ENCODE data around the gene ISLR2. TPM values are rescaled to one million over a fixed set of nuclear protein-coding genes. Genes with fewer than 3 reads are reported as not detected.
"Not testable (repeated sequence)": the region's sequence is repeated elsewhere in the genome, so short reads cannot be mapped to it uniquely, and the experiment has no call there.

The ISLR2 gene
- 1 to 10 TPM in 2 of 4 donors, under 1 TPM in 1, not detected in 1; 0.44 to 3.6 (median 1.1) TPM for total RNA-seq

GRCh38 chr15:74130155-74130848 is at the start of gene ISLR2:
Gene ISLR2, plus strand, starts transcription at chr15:74130586. Its CDS starts 2,169 bp downstream, at chr15:74132755.
- no peak for TF ChIP-seq CTCF (IDR thresholded peaks at IDR 0.05; ENCODE audit: low read depth)

GRCh38 chr15:74082450-74082849 is 47.9 kb upstream of the ISLR2 start, which contains the start of gene GOLGA6A:
Gene GOLGA6A, minus strand, starts transcription at chr15:74082550. Its CDS starts 41 bp downstream, at chr15:74082509.
- TF ChIP-seq CTCF (IDR thresholded peaks at IDR 0.05; ENCODE audit: low read depth): not testable (repeated sequence)

- TF ChIP-seq CTCF (IDR thresholded peaks at IDR 0.05; ENCODE audit: low read depth): no peak
These were observed 22.3 kb upstream of the ISLR2 start for GRCh38 chr15:74108111-74108510.

GRCh38 chr15:74109713-74110112 is 20.7 kb upstream of the ISLR2 start:
- TF ChIP-seq CTCF (IDR thresholded peaks at IDR 0.05; ENCODE audit: low read depth): no peak

GRCh38 chr15:74120426-74120825 is 10.0 kb upstream of the ISLR2 start:
- no peak for TF ChIP-seq CTCF (IDR thresholded peaks at IDR 0.05; ENCODE audit: low read depth)

GRCh38 chr15:74121039-74121438 is 9.3 kb upstream of the ISLR2 start:
- no peak for TF ChIP-seq CTCF (IDR thresholded peaks at IDR 0.05; ENCODE audit: low read depth)

GRCh38 chr15:74121858-74122257 is 8.5 kb upstream of the ISLR2 start:
- TF ChIP-seq CTCF (IDR thresholded peaks at IDR 0.05; ENCODE audit: low read depth): no peak

Measured in subcutaneous adipose tissue (tissue), 4 donors.